Activated CD8-positive, alpha-beta memory T cell treated with anti-CD3 and anti-CD28 coated beads, Interleukin-2, amount 50 U/mL, for 24 hours (primary cell): ENCODE results near the gene ACER1.
"Not testable (repeated sequence)": the region's sequence is repeated elsewhere in the genome, so short reads cannot be mapped to it uniquely, and the experiment has no call there.

Experiments
- DNase-seq: peaks from one replicate; pipeline ENCODE4 v3.0.0-alpha.2; 2020; ENCODE audit errors: extremely low read depth

ACER1 gene

DNA sequence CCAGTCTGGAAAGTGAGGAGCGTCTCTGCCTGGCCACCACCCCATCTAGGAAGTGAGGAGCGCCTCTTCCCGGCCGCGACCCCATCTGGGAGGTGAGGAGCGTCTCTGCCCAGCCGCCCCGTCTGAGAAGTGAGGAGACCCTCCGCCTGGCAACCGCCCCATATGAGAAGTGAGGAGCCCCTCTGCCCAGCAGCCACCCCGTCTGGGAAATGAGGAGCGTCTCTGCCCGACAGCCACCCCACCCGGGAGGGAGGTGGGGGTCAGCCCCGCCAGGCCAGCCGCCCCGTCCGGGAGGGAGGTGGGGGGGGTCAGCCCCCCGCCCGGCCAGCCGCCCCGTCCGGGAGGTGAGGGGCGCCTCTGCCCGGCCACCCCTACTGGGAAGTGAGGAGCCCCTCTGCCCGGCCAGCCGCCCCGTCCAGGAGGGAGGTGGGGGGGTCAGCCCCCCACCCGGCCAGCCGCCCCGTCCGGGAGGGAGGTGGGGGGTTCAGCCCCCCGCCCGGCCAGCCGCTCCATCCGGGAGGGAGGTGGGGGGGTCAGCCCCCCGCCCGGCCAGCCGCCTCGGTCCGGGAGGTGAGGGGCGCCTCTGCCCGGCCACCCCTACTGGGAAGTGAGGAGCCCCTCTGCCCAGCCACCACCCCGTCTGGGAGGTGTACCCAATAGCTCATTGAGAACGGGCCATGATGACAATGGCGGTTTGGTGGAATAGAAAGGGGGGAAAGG lies 22.1 kb upstream of the ACER1 start:
- DNase-seq: not testable (repeated sequence)

DNA sequence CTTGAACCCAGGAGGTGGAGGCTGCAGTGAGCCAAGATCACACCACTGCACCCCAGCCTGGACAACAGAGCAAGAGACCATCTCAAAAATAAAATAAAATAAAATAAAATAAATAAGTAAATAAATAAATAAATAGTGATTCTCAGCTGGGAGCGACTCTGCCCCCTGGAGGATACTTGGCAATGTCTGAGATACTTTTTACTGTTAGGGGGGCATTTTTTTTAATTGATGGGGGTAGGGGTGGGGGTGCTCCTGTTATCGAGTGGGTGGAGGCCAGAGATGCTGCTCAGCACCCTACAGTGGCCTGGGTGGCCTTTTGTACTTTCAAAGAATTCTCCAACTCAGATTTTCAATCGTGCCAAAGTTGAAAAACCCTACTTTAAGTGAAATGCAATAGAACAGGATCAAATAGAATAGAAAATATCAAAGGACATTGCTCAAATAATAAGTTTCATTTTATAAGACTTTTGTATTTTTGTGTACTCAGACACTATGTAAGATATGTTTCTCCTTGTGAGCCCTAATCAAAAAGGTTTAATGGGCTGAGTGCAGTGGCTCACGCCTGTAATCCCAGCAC lies 20.8 kb upstream of the ACER1 start:
- no peak for DNase-seq

DNA sequence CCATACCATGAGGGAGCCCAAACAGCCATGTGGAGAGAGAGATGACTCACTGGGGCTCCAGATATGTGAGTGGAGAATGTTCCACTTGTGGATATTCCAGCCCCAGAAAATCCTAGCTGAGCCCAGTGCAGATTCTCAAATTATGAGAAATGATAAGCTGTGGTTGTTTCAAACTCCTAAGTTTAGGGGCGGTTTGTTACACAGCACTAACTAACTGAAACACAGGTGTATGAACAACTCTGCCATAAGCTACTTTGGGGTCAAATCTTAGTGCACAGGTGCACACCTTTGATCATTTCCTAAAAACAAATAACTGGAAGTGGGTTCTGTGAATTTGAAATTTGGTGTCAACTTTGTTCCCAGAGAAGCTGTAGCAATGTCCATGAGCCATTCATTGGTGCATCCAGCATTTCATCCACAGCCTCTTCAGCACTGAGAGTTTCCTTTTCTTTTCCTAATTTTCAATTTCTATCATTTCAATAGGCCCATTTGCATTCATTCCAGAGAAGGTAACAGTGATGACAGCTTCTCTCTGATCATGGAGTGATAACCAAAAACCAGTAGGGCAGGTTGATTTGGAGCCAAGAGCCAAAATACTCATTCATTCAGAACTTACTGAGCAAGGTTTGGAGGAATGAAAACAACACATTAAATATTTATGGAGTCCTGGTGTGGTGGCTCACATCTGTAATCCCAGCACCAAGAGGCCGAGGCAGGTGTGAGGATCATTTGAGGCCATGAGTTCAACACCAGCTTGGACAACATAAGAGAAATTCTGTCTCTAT lies 19.2 kb upstream of the ACER1 start:
- no peak for DNase-seq

DNA sequence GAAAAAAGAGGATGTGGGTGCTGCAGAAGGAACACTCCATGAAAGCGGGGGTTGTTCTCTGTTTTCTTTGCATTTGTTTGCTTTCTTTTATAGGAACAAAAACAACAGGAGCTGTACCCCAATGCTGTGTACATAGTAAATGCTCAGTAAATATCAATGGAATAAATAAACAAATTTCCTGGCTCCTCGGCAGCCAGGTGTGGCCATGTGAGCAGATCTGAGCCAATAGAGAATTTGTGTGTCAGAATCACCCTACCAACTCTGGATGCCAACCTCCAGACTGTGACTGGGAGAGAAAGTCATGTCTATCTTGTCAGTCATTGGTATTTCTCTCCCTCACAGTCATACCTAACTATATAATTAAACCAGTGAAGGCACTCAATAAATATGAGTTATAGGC lies 17.3 kb upstream of the ACER1 start:
- no peak for DNase-seq

DNA sequence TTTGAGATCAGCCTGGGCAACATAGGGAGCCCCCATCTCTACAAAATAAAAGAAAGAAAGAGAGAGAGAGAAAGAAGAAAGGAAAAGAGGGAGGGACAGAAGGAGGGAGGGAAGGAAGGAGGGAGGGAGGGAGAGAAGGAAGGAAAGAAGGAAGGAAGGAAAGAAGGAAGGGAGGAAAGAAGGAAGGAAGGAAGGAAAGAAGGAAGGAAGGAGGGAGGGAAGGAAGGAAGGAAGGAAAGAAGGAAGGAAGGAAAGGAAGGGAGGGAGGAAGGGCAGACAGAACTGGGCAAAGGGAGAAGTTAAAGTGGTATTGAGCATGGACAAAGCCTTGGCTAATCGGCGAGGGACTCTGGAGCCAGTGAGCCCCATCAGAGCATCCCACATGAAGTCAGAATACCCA lies 15.9 kb upstream of the ACER1 start:
- DNase-seq: not testable (repeated sequence)

DNA sequence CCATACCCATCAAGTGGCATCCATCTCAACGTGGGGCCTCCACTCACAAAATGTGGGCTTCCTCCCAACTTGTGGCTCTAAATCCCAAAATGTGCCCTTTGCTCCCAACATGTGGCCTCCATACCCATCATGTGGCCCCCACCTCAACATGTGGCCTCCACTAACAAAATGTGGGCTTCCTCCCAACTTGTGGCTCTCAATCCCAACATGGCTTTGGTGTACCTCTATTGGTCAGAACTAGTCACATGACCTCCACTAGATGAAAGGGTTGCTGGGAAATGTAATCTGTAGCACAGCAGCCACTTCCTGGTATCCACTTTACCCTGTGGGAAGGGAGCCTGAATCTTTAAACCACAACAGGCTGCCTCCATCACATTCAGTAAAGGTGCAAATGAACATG lies 10.1 kb upstream of the ACER1 start:
- DNase-seq: no peak

DNA sequence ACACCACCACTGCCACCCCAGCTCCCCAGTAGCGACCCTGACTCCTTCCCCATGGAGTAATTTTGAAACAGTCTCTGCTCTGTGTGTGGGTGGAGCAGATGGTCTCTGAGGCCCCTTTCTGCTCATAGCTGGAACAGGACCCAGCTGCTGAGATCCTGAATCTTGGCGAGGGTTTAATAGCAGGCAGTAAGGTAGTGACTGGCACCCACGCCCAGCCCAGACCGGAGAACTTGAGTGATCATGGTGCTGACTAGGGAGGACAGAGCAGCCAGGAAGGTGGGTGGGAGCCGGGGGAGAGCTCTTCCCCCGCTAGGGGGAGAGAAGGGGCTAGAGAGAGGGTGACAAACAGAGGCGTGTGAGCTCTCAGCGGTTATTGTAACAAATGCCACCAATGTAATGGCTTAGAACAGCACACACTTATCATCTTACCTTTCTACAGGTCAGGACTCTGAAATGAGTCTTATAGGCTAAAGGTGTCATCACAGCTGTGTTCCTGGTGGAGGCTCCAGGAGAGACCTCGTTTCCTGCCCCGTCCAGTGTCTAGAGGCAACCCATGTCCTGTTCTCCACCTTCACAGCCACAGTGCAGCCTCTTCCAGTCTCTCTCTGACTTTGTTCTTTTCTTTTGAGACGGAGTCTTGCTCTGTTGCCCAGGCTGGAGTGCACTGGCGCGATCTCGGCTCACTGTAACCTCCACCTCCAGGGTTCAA lies 7.2 kb upstream of the ACER1 start:
- no peak for DNase-seq

DNA sequence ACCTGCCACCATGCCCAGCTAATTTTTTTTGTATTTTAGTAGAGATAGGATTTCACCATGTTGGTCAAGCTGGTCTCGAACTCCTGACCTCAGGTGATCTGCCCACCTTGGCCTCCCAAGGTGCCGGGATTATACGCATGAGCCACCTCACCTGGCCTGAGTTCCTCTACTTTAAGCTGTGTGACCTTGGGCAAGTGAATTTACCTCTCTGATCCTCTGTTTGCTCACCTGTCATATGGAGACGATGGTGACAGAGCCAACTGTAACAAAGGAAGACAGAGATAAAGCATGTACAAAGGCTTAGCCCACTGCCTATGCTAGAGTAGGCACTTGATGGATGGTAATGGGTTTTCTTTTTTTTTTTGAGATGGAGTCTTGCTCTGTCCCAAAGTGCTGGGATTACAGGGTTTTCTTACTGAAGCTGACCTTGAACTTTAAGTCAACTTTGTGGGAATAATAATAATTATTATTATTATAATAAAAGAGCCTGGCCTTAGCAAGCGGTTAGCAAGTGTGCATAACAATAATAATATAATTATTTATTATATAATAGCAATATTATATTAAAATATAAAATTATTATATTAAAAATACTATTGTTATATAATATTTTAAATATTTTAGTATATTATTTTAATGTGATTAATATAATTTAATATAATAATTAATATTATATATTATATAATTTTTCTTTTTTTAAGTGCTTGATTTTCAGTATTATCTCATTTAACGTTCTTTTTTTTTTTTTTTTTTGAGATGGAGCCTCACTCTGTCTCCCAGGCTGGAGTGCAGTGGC lies 1.3 kb upstream of the ACER1 start:
- DNase-seq: no peak

DNA sequence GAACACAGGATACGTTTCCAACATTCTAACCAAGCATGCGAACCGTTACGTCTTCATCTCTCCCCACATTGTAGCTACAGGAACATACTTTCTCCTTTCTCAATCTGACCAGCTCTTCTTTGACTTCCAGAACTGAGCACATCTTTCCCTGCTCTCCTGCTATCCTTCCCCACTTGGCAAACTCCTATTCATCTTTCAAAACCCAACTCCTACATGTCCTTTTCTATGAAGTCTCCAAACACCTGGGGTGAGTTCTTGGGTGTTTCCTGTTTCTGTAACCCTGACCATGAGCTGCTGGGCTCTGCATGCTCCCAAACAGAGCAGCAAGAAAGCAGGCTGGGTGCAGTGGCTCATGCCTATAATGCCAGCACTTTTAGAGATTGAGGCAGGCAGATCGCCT lies 6.6 kb downstream of the ACER1 start:
- DNase-seq: no peak

DNA sequence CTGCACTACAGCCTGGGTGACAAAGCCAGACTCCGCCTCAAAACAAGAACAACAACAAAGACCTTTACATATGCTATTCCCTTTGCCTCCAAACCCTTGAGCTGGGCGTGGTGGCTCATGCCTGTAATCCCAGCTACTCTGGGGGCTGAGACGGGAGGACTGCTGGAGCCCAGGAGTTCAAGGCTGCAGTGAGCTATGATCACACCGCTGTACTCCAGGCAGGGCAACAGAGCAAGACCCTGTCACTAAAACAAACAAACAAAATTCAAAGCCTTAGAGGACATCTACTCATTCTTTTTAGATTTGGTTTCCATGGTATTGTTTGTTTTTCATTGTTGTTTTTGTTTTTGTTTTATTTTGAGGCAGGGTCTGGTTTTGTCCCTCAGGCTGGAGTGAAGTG lies 7.8 kb downstream of the ACER1 start:
- no peak for DNase-seq

DNA sequence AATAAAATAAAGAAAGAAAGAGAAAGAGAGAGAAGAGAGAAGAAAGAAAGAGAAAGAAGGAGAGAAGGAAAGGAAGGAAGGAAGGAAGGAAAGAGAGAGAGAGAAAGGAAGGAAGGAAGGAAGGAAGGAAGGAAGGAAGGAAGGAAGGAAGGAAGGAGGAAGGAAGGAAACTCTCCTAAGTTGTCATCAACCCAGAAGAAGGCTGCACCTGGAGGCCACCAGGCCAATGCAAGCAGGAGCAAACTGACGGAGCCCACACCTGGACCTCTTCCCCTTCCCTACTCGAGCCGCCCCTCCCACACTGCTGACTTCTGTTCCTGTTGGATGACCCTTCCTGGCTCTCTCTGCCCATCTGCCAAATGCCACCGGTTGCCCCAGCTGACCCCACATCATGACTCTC lies 8.7 kb downstream of the ACER1 start:
- DNase-seq: no peak

DNA sequence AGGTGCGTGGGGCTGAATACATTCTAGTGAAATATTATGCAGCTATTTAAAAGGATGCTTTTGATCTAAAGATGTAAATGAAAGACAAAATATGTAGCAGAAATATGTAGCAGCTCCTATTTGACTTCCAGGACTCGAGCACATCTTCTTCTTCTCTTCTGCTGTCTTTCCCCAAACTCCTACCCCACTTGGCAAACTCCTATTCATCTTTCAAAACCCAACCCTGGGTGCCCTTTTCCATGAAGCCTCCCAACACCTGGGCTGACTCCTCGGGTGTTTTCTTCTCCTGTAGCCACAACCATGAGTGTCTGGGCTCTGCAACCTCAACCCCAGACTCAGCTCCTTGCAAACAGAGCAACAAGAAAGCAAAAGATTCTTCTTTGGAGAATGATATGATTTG lies 11.1 kb downstream of the ACER1 start:
- DNase-seq: no peak

DNA sequence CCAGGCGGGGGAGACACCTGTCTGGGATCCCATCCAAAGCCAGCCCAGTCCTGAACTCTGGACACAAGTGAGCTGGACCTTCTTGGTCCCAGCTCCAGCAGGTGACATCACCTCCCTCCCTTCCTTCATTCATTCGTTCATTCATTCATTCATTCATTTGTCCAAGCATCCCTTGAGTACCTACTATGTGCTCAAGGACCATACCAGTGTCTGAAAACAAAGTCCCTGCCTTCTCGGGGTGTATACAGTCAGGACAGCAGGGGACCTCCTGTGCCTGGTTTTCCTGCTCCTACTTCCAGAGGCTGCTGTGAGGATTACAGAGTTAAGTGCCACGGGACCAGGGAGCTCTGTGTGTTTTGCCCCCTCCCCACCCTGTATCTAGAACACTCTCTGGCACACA lies 14.0 kb downstream of the ACER1 start:
- no peak for DNase-seq

DNA sequence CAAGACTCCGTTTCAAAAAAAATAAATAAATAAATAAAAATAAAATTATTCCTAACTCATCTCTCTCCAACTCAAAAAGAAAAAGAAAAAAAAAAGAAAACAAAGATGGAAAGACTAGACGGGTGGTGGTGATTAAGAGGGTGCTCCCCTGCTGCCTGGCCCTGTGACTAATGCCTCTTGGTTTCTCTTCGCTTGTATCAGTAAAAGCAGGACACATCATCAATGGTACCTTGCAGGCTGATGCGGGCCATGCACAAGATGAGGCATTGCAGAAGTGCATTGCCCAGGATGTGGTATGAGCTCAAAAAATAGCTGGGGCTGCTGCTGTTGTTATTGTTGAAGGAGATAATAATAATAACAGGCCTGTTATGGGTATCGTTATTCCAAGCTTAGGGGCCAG lies 14.6 kb downstream of the ACER1 start:
- no peak for DNase-seq

DNA sequence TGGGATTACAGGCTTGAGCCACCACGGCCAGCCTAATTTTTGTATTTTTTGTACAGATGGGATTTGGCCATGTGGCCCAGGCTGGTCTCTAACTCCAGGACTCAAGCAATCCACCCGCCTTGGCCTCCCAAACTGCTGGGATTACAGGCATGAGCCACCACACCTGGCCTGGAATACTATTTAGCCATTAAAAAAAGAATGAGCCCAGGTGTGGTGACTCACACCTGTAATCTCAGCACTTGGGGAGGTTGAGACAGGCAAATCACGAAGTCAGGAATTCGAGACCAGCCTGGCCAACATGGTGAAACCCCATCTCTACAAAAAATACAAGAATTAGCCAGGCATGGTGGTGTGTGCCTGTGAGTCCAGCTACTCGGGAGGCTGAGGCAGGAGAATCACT lies 17.8 kb downstream of the ACER1 start:
- DNase-seq: not testable (repeated sequence)

DNA sequence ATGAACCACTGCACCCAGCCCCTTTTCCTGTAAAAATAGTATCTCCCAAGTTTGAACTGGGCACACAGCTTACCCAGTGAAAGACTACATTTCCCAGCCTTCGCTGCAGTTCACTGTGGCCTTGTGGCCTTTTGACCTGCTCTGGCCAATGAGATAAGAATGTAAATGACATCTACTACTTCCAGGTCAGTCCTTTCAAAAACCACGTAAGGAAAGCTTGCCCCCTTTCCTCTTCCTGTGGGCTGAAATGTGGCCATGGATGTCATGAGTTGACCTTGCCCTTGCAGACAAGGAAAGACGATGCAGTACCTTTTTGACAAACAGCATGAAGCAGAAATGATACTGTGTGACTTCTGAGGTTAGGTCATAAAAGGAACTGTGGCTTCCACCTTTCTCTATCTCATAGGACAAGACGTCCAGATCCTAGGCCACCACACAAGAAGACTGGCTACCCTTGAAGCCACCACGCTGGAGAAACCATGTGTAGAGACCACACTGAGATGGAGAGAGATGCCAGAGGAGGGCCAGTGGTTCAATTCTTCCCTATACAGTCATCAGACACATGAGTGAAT lies 19.9 kb downstream of the ACER1 start:
- DNase-seq: no peak

DNA sequence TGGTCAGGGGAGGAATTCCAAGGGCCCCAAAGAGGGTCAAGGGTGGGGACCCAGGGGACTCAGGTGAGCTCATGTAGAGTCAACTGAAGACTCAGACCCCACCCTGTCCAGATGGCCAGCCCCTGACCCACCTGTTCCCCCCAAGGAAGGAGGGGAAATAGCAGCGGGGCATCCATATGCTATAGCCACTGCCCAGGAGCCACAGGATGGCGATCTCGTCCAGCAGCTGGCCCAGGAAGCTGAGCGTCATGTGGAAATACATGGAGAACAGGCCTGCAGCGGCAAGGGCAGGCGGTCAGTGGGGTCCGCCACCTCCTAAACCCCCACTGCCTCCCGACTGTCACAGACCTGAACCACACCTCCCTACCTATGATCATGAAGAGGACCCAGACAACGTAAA lies 21.4 kb downstream of the ACER1 start:
- no peak for DNase-seq

DNA sequence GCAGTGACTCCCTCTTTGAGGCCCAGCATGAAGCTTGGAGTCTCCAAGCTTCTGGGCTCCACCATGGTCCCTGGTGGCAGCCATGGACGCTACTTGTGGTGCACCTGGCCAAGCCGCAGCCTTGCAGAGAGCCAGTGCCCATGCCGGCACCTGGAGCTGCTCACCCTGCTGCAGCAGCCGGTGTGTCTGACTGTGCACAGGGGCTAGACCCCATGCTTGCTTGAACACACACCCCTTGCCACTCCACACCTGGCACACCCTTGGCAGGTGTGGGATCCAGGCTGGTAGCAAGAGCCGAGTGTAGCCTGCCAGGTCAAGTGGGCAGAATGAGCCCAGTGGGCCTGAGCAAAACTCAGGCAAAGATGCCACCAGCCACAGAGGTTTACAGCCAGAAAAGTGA lies 35.0 kb downstream of the ACER1 start:
- no peak for DNase-seq

DNA sequence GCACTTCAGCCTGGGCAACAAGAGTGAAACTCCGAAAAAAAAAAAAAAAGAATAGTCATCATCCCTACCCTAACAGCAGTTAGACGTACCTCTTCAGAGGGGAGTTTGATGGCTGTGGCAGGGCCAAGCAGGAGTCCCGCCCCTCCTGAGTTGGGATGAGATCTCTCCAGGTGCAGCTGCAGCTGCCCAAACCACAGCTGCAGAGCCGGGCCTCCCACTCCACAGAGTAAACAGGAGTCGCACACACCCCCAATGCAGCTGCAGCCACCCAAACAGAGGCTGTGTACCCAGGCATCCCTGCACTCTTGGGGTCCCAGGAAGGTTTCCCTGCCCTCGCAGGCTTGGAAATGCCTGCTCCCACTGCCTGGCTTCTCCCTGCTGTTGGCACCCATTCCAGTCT lies 36.2 kb downstream of the ACER1 start:
- DNase-seq: no peak

DNA sequence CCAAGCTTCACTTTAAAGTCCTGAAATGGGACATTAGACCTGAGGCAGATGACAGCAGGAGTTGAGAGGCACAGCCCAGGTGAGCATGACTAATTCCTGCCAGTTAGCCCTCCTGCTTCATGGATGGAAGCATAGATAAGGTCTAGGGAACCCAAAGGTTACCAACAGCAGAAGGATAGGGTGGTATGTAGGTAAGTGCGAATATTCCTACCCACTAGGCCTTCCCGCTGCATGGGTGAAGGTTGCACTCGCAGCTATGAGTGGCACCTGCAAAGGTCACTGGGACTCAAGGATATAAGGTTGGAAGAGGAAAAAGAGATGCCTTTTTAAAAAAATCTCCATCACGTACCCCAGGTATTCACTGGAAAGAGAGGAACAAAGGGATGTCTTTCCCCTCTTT lies 41.4 kb downstream of the ACER1 start:
- DNase-seq: no peak

DNA sequence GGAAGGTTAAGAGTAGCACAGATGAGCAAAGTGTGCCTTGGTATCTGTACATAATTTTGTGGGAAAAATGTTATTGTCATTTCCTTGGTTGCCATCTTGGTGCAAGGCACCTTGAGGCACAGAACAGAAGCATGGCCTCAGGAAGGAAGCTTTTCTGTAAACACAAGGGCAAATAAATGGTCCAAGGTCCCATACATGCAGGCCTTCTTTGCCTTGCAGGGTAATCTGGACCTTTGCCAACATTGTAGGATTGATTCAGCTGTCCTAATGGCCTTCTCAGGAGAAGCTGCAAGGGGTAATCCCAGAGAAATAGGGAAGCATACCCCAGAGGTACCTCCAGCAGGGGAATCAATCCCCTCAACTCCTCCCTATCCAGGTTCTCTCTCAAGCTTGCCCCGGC lies 44.7 kb downstream of the ACER1 start:
- DNase-seq: no peak
